Esophagus muscularis mucosa (tissue), 4 donors: ENCODE results near the gene APOBEC3B. TPM values are rescaled to one million over a fixed set of nuclear protein-coding genes. Genes with fewer than 3 reads are reported as not detected.

Experiments
- DNase-seq: peaks from one replicate; pipeline ENCODE4 v3.0.0-alpha.2; 2017; ENCODE audit errors: extremely low spot score
- H3K27ac ChIP-seq, 4 donors: fragments of 200-600 bp; sonication (generic); replicated peaks in 1 of 4; 1 replicate in 3 of 4; 2 replicates in 1 of 4; pipeline ENCODE4 v1.5.1; 2016 to 2019; ENCODE audit warnings: mild to moderate bottlenecking in 1 of 4
- H3K27me3 ChIP-seq, 4 donors: fragments of 200-600 bp; sonication (generic); one replicate each; pipeline versions ENCODE4 v1.5.1 to v1.6.0; 2016 to 2019
- H3K36me3 ChIP-seq, 4 donors: fragments of 200-600 bp; sonication (generic); one replicate each; pipeline ENCODE4 v1.5.1; 2016 to 2019
- H3K4me1 ChIP-seq, 4 donors: fragments of 200-600 bp; sonication (generic); one replicate each; pipeline ENCODE4 v1.5.1; 2016 to 2019
- H3K4me3 ChIP-seq, 4 donors: fragments of 200-600 bp; sonication (generic); 1 replicate in 2 of 4; 2 replicates in 2 of 4; pipeline ENCODE4 v1.5.1; 2016 to 2019; ENCODE audit warnings: mild to moderate bottlenecking in 4 of 4, moderate library complexity in 1 of 4
- H3K9me3 ChIP-seq, 4 donors: fragments of 200-600 bp; sonication (generic); 1 replicate in 3 of 4; 2 replicates in 1 of 4; pipeline ENCODE4 v1.5.1; 2016 to 2019
- EP300 ChIP-seq: sonication (generic); formaldehyde crosslinking; IDR thresholded peaks from one replicate; pipeline ENCODE4 v1.6.1; 2017; ENCODE audit warnings: antibody characterized with exemption
- POLR2A ChIP-seq: fragments of 450-650 bp; IDR thresholded peaks from one replicate; pipeline ENCODE4 v1.6.1; 2017; ENCODE audit warnings: antibody characterized with exemption, moderate library complexity, mild to moderate bottlenecking, low read depth
- POLR2AphosphoS5 ChIP-seq, 2 donors: sonication (generic); formaldehyde crosslinking; IDR thresholded peaks; one replicate each; pipeline ENCODE4 v1.6.1; 2017; ENCODE audit warnings: antibody characterized with exemption in 2 of 2
- WGBS: methylation state at CpG from one replicate; pipeline ENCODE4 v1.1.5; 2018; 5-methylcytosine and 5-hydroxymethylcytosine counted together
- intact Hi-C: fragments of 100-400 bp; cut with DNase I; formaldehyde crosslinking; loops from one replicate; pipeline ENCODE4 v1.15.1; 2023
- total RNA-seq, 4 donors: library from RNA; depleted of rRNA; stranded (reverse); fragments of >200 nt; gene quantifications; one replicate each; pipeline versions ENCODE4 v1.1.0 to v1.2.1, GENCODE V29; 2016
- TF ChIP-seq, protein P1 (sequence below), 3 experiments: fragments of 200-600 bp in 2 of 3; fragments of 450-650 bp in 1 of 3; sonication (generic) in 2 of 3; IDR thresholded peaks; one replicate each; pipeline ENCODE4 v1.5.1; 2017 to 2019; ENCODE audit warnings: antibody characterized with exemption in 3 of 3, mild to moderate bottlenecking in 2 of 3, moderate library complexity in 1 of 3

The APOBEC3B gene
- total RNA-seq, 4 donors from 2014 or later = 0.50 TPM; not detected in 3

DNA sequence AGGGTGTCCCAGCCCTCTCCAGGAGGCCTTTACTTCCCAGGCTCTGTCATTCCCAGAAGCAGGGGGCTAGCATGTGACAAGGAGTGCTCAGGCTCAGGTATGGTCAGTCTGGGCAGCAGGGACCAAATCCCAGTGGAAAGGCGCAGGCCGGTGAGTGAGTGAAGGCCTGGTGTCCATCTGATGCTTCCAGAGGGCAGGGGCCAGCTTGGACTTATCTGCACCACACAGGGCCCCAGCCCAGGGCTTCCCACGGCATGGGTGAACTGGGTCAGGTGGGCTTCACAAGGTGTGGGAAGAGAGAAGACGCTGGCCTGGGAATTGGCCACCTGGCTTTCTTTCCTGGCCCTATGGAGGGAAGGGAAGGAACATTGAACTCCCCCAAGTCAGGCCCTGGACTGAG is 45.1 kb upstream of the APOBEC3B start:
- no peaks in the 10 kb centered on the region for H3K27me3 ChIP-seq
- WGBS = 96% methylated on average over 4 of the region's 4 CpGs
- no peak overlapping the region for H3K4me3 ChIP-seq
- TF ChIP-seq POLR2A (no peak), POLR2AphosphoS5 (IDR thresholded peaks at IDR 0.05) (no peak)
- no peaks in the 10 kb centered on the region for H3K36me3 ChIP-seq
- H3K4me1 ChIP-seq = peaks cover 0 to 5% (median 0%) of the 10 kb centered on the region in 4 donors
- H3K9me3 ChIP-seq = no peaks in the 10 kb centered on the region
- intact Hi-C loops = no loop called here
- H3K27ac ChIP-seq = no peak overlapping the region
- no peak for DNase-seq

DNA sequence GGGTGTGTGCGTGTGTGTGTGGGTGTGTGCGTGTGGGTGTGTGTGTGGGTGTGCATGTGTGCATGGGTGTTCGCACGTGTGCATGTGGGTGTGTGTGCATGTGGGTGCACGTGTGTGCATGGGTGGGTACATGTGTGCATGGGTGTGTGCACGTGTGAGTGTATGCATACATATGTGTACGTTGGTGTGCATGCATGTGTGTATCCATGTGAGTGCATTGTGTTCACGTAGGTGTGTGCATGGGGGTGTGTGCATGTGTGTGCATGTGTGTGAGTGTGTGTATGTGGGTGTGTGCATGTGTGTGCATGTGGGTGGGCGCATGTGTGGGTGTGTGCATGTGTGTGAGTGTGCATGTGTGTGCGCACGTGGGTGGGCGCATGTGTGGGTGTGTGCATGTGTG is 44.6 kb upstream of the APOBEC3B start:
- Histone ChIP-seq H3K36me3 (no peaks in the 10 kb centered on the region), H3K4me3 (no peak overlapping the region), H3K27me3 (no peaks in the 10 kb centered on the region), H3K9me3 (no peaks in the 10 kb centered on the region), H3K4me1 (peaks cover 0 to 5% (median 0%) of the 10 kb centered on the region in 4 donors), H3K27ac (no peak overlapping the region)
- WGBS = 96% methylated on average over 12 of the region's 12 CpGs
- intact Hi-C loops = no loop called here
- TF ChIP-seq POLR2AphosphoS5 (IDR thresholded peaks at IDR 0.05) (no peak), POLR2A (no peak), EP300 (no peak)
- TF ChIP-seq, protein P1, sequence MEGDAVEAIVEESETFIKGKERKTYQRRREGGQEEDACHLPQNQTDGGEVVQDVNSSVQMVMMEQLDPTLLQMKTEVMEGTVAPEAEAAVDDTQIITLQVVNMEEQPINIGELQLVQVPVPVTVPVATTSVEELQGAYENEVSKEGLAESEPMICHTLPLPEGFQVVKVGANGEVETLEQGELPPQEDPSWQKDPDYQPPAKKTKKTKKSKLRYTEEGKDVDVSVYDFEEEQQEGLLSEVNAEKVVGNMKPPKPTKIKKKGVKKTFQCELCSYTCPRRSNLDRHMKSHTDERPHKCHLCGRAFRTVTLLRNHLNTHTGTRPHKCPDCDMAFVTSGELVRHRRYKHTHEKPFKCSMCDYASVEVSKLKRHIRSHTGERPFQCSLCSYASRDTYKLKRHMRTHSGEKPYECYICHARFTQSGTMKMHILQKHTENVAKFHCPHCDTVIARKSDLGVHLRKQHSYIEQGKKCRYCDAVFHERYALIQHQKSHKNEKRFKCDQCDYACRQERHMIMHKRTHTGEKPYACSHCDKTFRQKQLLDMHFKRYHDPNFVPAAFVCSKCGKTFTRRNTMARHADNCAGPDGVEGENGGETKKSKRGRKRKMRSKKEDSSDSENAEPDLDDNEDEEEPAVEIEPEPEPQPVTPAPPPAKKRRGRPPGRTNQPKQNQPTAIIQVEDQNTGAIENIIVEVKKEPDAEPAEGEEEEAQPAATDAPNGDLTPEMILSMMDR (IDR thresholded peaks at IDR 0.05) = no peak
- DNase-seq = no peak

DNA sequence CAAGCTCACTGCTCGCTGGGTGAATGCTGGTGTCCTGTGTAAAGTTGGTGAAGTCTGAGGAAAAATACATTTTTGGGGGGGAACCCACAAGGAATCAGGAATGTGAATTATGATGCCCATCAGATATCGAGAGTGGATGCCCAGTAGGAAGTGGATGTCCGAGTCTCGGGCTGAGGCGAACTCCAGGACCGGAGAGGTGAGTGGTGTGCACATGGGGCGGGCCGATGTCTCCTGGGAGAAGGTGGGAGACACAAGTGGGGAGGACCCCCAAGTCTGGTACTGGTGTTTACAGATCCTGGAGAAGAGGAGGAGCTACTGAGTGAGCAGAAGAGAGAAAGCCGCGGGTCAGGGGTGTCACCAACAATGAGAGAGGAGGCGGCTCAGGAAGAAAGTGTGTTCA is 43.9 kb upstream of the APOBEC3B start:
- Histone ChIP-seq H3K36me3 (no peaks in the 10 kb centered on the region), H3K9me3 (no peaks in the 10 kb centered on the region), H3K4me3 (no peak overlapping the region), H3K4me1 (peaks cover 0 to 5% (median 0%) of the 10 kb centered on the region in 4 donors), H3K27ac (no peak overlapping the region), H3K27me3 (peaks cover 0 to 3% (median 0%) of the 10 kb centered on the region in 4 donors)
- intact Hi-C loops = no loop called here
- 93% methylated on average over 11 of the region's 11 CpGs for WGBS
- TF ChIP-seq POLR2A (no peak), POLR2AphosphoS5 (IDR thresholded peaks at IDR 0.05) (no peak), EP300 (no peak)
- TF ChIP-seq, protein P1 (IDR thresholded peaks at IDR 0.05) = no peak
- DNase-seq = no peak

DNA sequence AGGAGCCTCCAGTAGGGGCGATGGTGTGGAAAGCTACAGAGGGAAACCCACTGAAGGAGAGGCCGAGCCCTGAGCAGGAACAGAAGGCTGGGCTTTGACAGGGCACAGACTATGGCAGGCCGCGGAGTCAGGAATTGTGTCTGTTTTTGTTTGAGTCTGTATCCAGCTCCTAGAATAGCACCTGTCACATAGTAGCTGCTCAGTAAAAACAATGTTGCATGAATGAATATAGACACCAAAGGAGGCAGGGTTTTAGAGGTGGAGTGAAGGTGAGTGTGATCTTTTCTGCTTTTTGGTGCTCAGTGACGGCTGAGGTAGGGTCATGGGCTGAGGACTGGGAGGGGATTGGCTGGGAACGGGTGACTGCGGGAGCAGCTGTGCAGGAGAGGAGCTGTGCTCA is 43.2 kb upstream of the APOBEC3B start:
- WGBS = 84% methylated on average over 7 of the region's 7 CpGs

DNA sequence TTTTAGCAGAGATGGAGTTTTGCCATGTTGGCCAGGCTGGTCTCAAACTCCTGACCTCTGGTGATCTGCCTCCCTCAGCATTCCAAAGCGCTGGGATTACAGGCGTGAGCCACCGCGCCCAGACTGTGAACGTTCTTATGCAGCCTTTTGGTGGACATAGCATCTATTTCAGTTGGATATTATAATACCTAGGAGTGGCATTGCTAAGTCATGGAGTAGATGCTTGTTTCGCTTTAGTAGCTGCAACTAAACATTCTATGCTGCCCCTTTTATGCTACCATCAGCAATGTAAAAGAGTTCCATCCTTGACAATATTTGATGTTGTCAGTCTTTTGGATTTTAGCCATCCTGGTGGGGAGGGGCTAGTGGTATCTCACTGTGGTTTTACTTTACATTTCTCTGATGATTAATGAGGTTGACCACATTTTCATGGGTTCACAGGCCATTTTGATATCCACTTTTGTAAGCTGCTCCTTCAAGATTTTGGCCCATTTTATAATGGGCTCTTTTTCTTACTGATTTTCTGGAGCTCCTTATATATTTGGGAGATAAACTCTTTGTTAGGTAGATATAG is 41.2 kb upstream of the APOBEC3B start:
- Histone ChIP-seq H3K4me1 (no peaks in the 10 kb centered on the region), H3K9me3 (no peaks in the 10 kb centered on the region), H3K27me3 (peaks cover 0 to 26% (median 0%) of the 10 kb centered on the region in 4 donors), H3K27ac (no peak overlapping the region), H3K4me3 (no peak overlapping the region), H3K36me3 (no peaks in the 10 kb centered on the region)
- intact Hi-C loops = no loop called here
- TF ChIP-seq, protein P1 (IDR thresholded peaks at IDR 0.05) = no peak
- TF ChIP-seq EP300 (no peak), POLR2A (no peak), POLR2AphosphoS5 (IDR thresholded peaks at IDR 0.05) (no peak)
- no peak for DNase-seq
- 89% methylated on average over 6 of the region's 6 CpGs for WGBS

More for the DNA sequence above, 43.2 kb upstream of the APOBEC3B start:
- no peak for DNase-seq
- peaks cover 0 to 5% (median 0%) of the 10 kb centered on the region in 4 donors for H3K4me1 ChIP-seq
- intact Hi-C loops = no loop called here
- H3K36me3 ChIP-seq = no peaks in the 10 kb centered on the region
- peaks cover 0 to 10% (median 0%) of the 10 kb centered on the region in 4 donors for H3K27me3 ChIP-seq
- no peak overlapping the region for H3K4me3 ChIP-seq
- H3K27ac ChIP-seq = no peak overlapping the region
- TF ChIP-seq POLR2A (no peak), EP300 (no peak), POLR2AphosphoS5 (IDR thresholded peaks at IDR 0.05) (no peak)
- TF ChIP-seq, protein P1 (IDR thresholded peaks at IDR 0.05) = no peak
- H3K9me3 ChIP-seq = no peaks in the 10 kb centered on the region
